Measurements from ENCODE around the gene TMC8.
A peak's percentile ranks its signal among the peaks of the same experiment; 100 is the strongest.

Gene TMC8

GRCh38 chr17:78132084-78132676, 1.6 kb downstream of the TMC8 start:
- Histone ChIP-seq H3K4ac (ENCODE audit: low read depth in 1 of 2, low read length in 2 of 2) (no peak overlapping the region), H3K14ac (ENCODE audit: low read length in 2 of 2) (no peak overlapping the region), H2BK5ac (ENCODE audit: low read depth, low read length, poor library complexity, severe bottlenecking) (no peak overlapping the region), H3K4me3 (ENCODE audit: insufficient read depth in 1 of 2, low read depth in 1 of 2, low read length in 2 of 2) (no peak overlapping the region), H3K27ac (ENCODE audit: low read length, poor library complexity, severe bottlenecking) (no peak overlapping the region), H2AK5ac (ENCODE audit: low read length, severe bottlenecking) (no peak overlapping the region), H3K27me3 (ENCODE audit: control insufficient read depth in 1 of 2, insufficient read depth in 1 of 2, low read length in 2 of 2) (peaks cover 8 to 86% of the 10 kb centered on the region in 2 experiments), H2BK15ac (ENCODE audit: low read depth, poor library complexity, severe bottlenecking) (peak overlapping the region; percentile 98), H3K9ac (ENCODE audit: low read length) (no peak overlapping the region), H3K4me2 (ENCODE audit: low read length, poor library complexity, severe bottlenecking) (peak overlapping the region; percentile 61), H2BK120ac (ENCODE audit: low read depth, low read length) (peak overlapping the region; percentile 81), H3K18ac (ENCODE audit: low read depth in 1 of 2, low read length in 2 of 2) (no peak overlapping the region), H2BK12ac (ENCODE audit: low read length in 2 of 2) (no peak overlapping the region), H4K8ac (ENCODE audit: low read length) (peak overlapping the region; percentile 47), H3K4me1 (ENCODE audit: control insufficient read depth, insufficient read depth, low read depth, low read length) (peaks cover 40% of the 10 kb centered on the region), H3K36me3 (ENCODE audit: control insufficient read depth in 1 of 2, insufficient read depth in 2 of 2, low read depth in 1 of 2, low read length in 2 of 2) (no peaks in the 10 kb centered on the region), H3K9me3 (ENCODE audit: control insufficient read depth, low read length) (no peaks in the 10 kb centered on the region), H2AFZ (ENCODE audit: low read depth, low read length) (no peak overlapping the region), H3K23ac (ENCODE audit: low read length in 2 of 2) (no peak overlapping the region), H4K91ac (ENCODE audit: low read length) (peak overlapping the region; percentile 41), H3K79me1 (replicated peaks; ENCODE audit: low read length, poor library complexity, severe bottlenecking) (peaks cover 2% of the 10 kb centered on the region)
- DNase-seq = no peak
- WGBS = 28% methylated on average over 32 of the region's 38 CpGs

GRCh38 chr17:78132767-78133178, 2.2 kb downstream of the TMC8 start:
- 90% methylated on average over 9 of the region's 9 CpGs for WGBS
- Histone ChIP-seq H3K36me3 (ENCODE audit: control insufficient read depth in 1 of 2, insufficient read depth in 2 of 2, low read depth in 1 of 2, low read length in 2 of 2) (no peaks in the 10 kb centered on the region), H4K91ac (ENCODE audit: low read length) (peak overlapping the region; percentile 41), H3K27ac (ENCODE audit: low read length, poor library complexity, severe bottlenecking) (no peak overlapping the region), H3K27me3 (ENCODE audit: control insufficient read depth in 1 of 2, insufficient read depth in 1 of 2, low read length in 2 of 2) (peaks cover 8 to 85% of the 10 kb centered on the region in 2 experiments), H2BK5ac (ENCODE audit: low read depth, low read length, poor library complexity, severe bottlenecking) (no peak overlapping the region), H3K4ac (ENCODE audit: low read depth in 1 of 2, low read length in 2 of 2) (no peak overlapping the region), H3K4me1 (ENCODE audit: control insufficient read depth, insufficient read depth, low read depth, low read length) (peaks cover 34% of the 10 kb centered on the region), H2BK12ac (ENCODE audit: low read length in 2 of 2) (no peak overlapping the region), H3K14ac (ENCODE audit: low read length in 2 of 2) (no peak overlapping the region), H2AFZ (ENCODE audit: low read depth, low read length) (no peak overlapping the region), H2BK120ac (ENCODE audit: low read depth, low read length) (no peak overlapping the region), H3K79me1 (replicated peaks; ENCODE audit: low read length, poor library complexity, severe bottlenecking) (peaks cover 1% of the 10 kb centered on the region), H3K23ac (ENCODE audit: low read length in 2 of 2) (no peak overlapping the region), H3K4me3 (ENCODE audit: insufficient read depth in 1 of 2, low read depth in 1 of 2, low read length in 2 of 2) (no peak overlapping the region), H4K8ac (ENCODE audit: low read length) (no peak overlapping the region), H2BK15ac (ENCODE audit: low read depth, poor library complexity, severe bottlenecking) (no peak overlapping the region), H3K9ac (ENCODE audit: low read length) (no peak overlapping the region), H3K18ac (ENCODE audit: low read depth in 1 of 2, low read length in 2 of 2) (no peak overlapping the region), H2AK5ac (ENCODE audit: low read length, severe bottlenecking) (no peak overlapping the region), H3K9me3 (ENCODE audit: control insufficient read depth, low read length) (no peaks in the 10 kb centered on the region), H3K4me2 (ENCODE audit: low read length, poor library complexity, severe bottlenecking) (no peak overlapping the region)
- no peak for DNase-seq

GRCh38 chr17:78133179-78133951, 2.8 kb downstream of the TMC8 start:
- Histone ChIP-seq H2AK5ac (ENCODE audit: low read length, severe bottlenecking) (no peak overlapping the region), H2BK12ac (ENCODE audit: low read length in 2 of 2) (peak overlapping the region in 1 of 2 experiments; percentile 49), H3K27me3 (ENCODE audit: control insufficient read depth in 1 of 2, insufficient read depth in 1 of 2, low read length in 2 of 2) (peaks cover 8 to 87% of the 10 kb centered on the region in 2 experiments), H4K8ac (ENCODE audit: low read length) (no peak overlapping the region), H3K9ac (ENCODE audit: low read length) (no peak overlapping the region), H3K4me1 (ENCODE audit: control insufficient read depth, insufficient read depth, low read depth, low read length) (peaks cover 32% of the 10 kb centered on the region), H3K9me3 (ENCODE audit: control insufficient read depth, low read length) (no peaks in the 10 kb centered on the region), H3K4ac (ENCODE audit: low read depth in 1 of 2, low read length in 2 of 2) (no peak overlapping the region), H3K36me3 (ENCODE audit: control insufficient read depth in 1 of 2, insufficient read depth in 2 of 2, low read depth in 1 of 2, low read length in 2 of 2) (no peaks in the 10 kb centered on the region), H2BK120ac (ENCODE audit: low read depth, low read length) (no peak overlapping the region), H3K27ac (ENCODE audit: low read length, poor library complexity, severe bottlenecking) (no peak overlapping the region), H3K23ac (ENCODE audit: low read length in 2 of 2) (no peak overlapping the region), H3K18ac (ENCODE audit: low read depth in 1 of 2, low read length in 2 of 2) (no peak overlapping the region), H4K91ac (ENCODE audit: low read length) (no peak overlapping the region), H3K79me1 (replicated peaks; ENCODE audit: low read length, poor library complexity, severe bottlenecking) (no peaks in the 10 kb centered on the region), H2BK5ac (ENCODE audit: low read depth, low read length, poor library complexity, severe bottlenecking) (no peak overlapping the region), H3K14ac (ENCODE audit: low read length in 2 of 2) (no peak overlapping the region), H2BK15ac (ENCODE audit: low read depth, poor library complexity, severe bottlenecking) (peak overlapping the region; percentile 26), H2AFZ (ENCODE audit: low read depth, low read length) (no peak overlapping the region), H3K4me2 (ENCODE audit: low read length, poor library complexity, severe bottlenecking) (no peak overlapping the region), H3K4me3 (ENCODE audit: insufficient read depth in 1 of 2, low read depth in 1 of 2, low read length in 2 of 2) (no peak overlapping the region)
- DNase-seq = no peak
- WGBS = 93% methylated on average over 30 of the region's 30 CpGs

Data from mesenchymal stem cell (in vitro differentiated cells and primary cell).